Measurements from ENCODE around the gene HMX2. TPM values are rescaled to one million over a fixed set of nuclear protein-coding genes. Genes with fewer than 3 reads are reported as not detected.

HMX2 gene
- total and polyA plus RNA-seq, 2 of the 13 experiments (the other 11 are each of a cell fraction or from before 2014, with no cell fraction given), result not detected

- no peak for TF ChIP-seq MXD1 (CRISPR knock-in tag; IDR thresholded peaks at IDR 0.05)
- peak; percentile 12 for TF ChIP-seq SKI (IDR thresholded peaks at IDR 0.05; ENCODE audit: partially characterized antibody)
- no peak for TF ChIP-seq ZNF282 (IDR thresholded peaks at IDR 0.05; ENCODE audit: partially characterized antibody)
- TF ChIP-seq AHR (CRISPR knock-in tag; IDR thresholded peaks at IDR 0.05), result 0 out of 2 replicates have a peak, but pooled peaks have one; percentile 7
- peak; percentile 97 for TF ChIP-seq TFDP2 (CRISPR knock-in tag; IDR thresholded peaks at IDR 0.05)
- peak; percentile 55; the same call in 1 of the 2 replicates for TF ChIP-seq GMEB2 (CRISPR knock-in tag; IDR thresholded peaks at IDR 0.05; ENCODE audit: low read depth)
- no peak for TF ChIP-seq SMYD3 (CRISPR knock-in tag; IDR thresholded peaks at IDR 0.05)
- no peak for TF ChIP-seq ZBTB7B (CRISPR knock-in tag; IDR thresholded peaks at IDR 0.05)
- no peak for TF ChIP-seq ZBTB8A (CRISPR knock-in tag; IDR thresholded peaks at IDR 0.05; ENCODE audit: borderline replicate concordance, low read depth)
- TF ChIP-seq ZNF124 (CRISPR knock-in tag; IDR thresholded peaks at IDR 0.05), result peak; percentile 41; the same call in 1 of the 2 replicates
- peak; percentile 63; the same call in 1 of the 2 replicates for TF ChIP-seq ISL2 (CRISPR knock-in tag; IDR thresholded peaks at IDR 0.05)
- peak; percentile 34; the same call in 1 of the 2 replicates for TF ChIP-seq SIN3A (IDR thresholded peaks at IDR 0.05; ENCODE audit: borderline replicate concordance, low read depth, low read length)
- TF ChIP-seq MYC (CRISPR knock-in tag; IDR thresholded peaks at IDR 0.05; ENCODE audit: borderline replicate concordance), result peak; percentile 64
- TF ChIP-seq ZNF275 (CRISPR knock-in tag; IDR thresholded peaks at IDR 0.05; ENCODE audit: borderline replicate concordance), result no peak
- no peak for TF ChIP-seq HNRNPLL (IDR thresholded peaks at IDR 0.05; ENCODE audit: low read depth, low read length, poor library complexity, severe bottlenecking)
- TF ChIP-seq ZNF687 (CRISPR knock-in tag; IDR thresholded peaks at IDR 0.05), result peak; percentile 76; the same call in 1 of the 2 replicates
- TF ChIP-seq TCF7 (IDR thresholded peaks at IDR 0.05; ENCODE audit: low read depth), result no peak
- TF ChIP-seq PTBP1 (IDR thresholded peaks at IDR 0.05; ENCODE audit: low read depth, low read length, poor library complexity, severe bottlenecking), result no peak
- TF ChIP-seq ZFX (CRISPR knock-in tag; IDR thresholded peaks at IDR 0.05; ENCODE audit: low read depth), result peak; percentile 60
Measured at GRCh38 chr10:123154092-123154710, 6.3 kb downstream of the HMX2 start, which contains the start of gene BUB3 (continued).

Data from HepG2 (cell line).